Measurements from ENCODE around the gene TATDN3.

The TATDN3 gene

GRCh38 chr1:212864201-212864600 is 72.5 kb downstream of the TATDN3 start:
- H3K4me3 ChIP-seq (ENCODE audit: low read length): no peak overlapping the region
- no peak for TF ChIP-seq ZNF274 (IDR thresholded peaks at IDR 0.05; ENCODE audit: low read depth, low read length)
